Mononuclear cell (primary cell): ENCODE data around the gene MAK. TPM values are rescaled to one million over a fixed set of nuclear protein-coding genes. Genes with fewer than 3 reads are reported as not detected.
"Not testable (repeated sequence)": the region's sequence is repeated elsewhere in the genome, so short reads cannot be mapped to it uniquely, and the experiment has no call there.

ENCODE experiments used
- H3K27me3 ChIP-seq: 2 replicates; pipeline ENCODE4 v1.6.0; 2011; ENCODE audit warnings: low read length, control low read depth; ENCODE audit not compliant: insufficient read depth
- H3K4me1 ChIP-seq: 2 replicates; pipeline ENCODE4 v1.5.1; 2011; ENCODE audit warnings: mild to moderate bottlenecking, low read length, control low read depth; ENCODE audit not compliant: insufficient read depth
- H3K4me3 ChIP-seq: 2 replicates; pipeline ENCODE4 v1.5.1; 2011; ENCODE audit warnings: mild to moderate bottlenecking, low read length, moderate library complexity
- H3K9me3 ChIP-seq: 2 replicates; pipeline ENCODE4 v1.5.1; 2011; ENCODE audit warnings: low read depth, mild to moderate bottlenecking, control low read depth, low read length
- total RNA-seq: library from RNA; depleted of rRNA; stranded (reverse); fragments of >200 nt; gene quantifications from one replicate; pipeline ENCODE4 v1.2.3, GENCODE V29; 2012

MAK gene
- total RNA-seq: 0.42 TPM

GRCh38 chr6:10837995-10838793, at the start of gene MAK:
TSS of gene MAK (minus strand) at chr6:10838539. CDS start at chr6:10830648, 7,891 bp downstream.
- H3K4me3 ChIP-seq: peak within 1 kb of the TSS; percentile 47
- H3K9me3 ChIP-seq: no peaks in the 10 kb centered on the region
- peaks cover 51% of the 10 kb centered on the region for H3K27me3 ChIP-seq
- H3K4me1 ChIP-seq: peaks cover 19% of the 10 kb centered on the region

GRCh38 chr6:10886691-10887502, 48.6 kb upstream of the MAK start, which contains the start of gene SYCP2L:
TSS of gene SYCP2L (plus strand) at chr6:10887052. CDS start at chr6:10887127, 75 bp downstream.
- peak within 1 kb of the TSS; percentile 19 for H3K4me3 ChIP-seq
- H3K4me1 ChIP-seq: peaks cover 25% of the 10 kb centered on the region
- H3K9me3 ChIP-seq: no peaks in the 10 kb centered on the region
- H3K27me3 ChIP-seq: peaks cover 72% of the 10 kb centered on the region

GRCh38 chr6:10886365-10886690, 48.0 kb upstream of the MAK start:
- peaks cover 25% of the 10 kb centered on the region for H3K4me1 ChIP-seq
- peaks cover 77% of the 10 kb centered on the region for H3K27me3 ChIP-seq
- H3K4me3 ChIP-seq, H3K9me3 ChIP-seq: not testable (repeated sequence)

GRCh38 chr6:10884245-10884972, 46.1 kb upstream of the MAK start:
- no peaks in the 10 kb centered on the region for H3K9me3 ChIP-seq
- H3K4me1 ChIP-seq: peaks cover 19% of the 10 kb centered on the region
- H3K4me3 ChIP-seq: no peak overlapping the region
- H3K27me3 ChIP-seq: peaks cover 89% of the 10 kb centered on the region

- Histone ChIP-seq H3K4me1 (peaks cover 19% of the 10 kb centered on the region), H3K9me3 (no peaks in the 10 kb centered on the region), H3K27me3 (peaks cover 92% of the 10 kb centered on the region), H3K4me3 (no peak overlapping the region)
These were observed 45.2 kb upstream of the MAK start for GRCh38 chr6:10883312-10884244.

- Histone ChIP-seq H3K4me3 (no peak overlapping the region), H3K9me3 (no peaks in the 10 kb centered on the region), H3K27me3 (peaks cover 89% of the 10 kb centered on the region), H3K4me1 (peaks cover 18% of the 10 kb centered on the region)
These were observed 44.4 kb upstream of the MAK start for GRCh38 chr6:10882657-10883171.

- not testable (repeated sequence) for H3K4me3 ChIP-seq, H3K9me3 ChIP-seq
- peaks cover 14% of the 10 kb centered on the region for H3K4me1 ChIP-seq
- H3K27me3 ChIP-seq: peaks cover 85% of the 10 kb centered on the region
These were observed 43.9 kb upstream of the MAK start for GRCh38 chr6:10882253-10882630.

- H3K4me3 ChIP-seq: no peak overlapping the region
- no peaks in the 10 kb centered on the region for H3K9me3 ChIP-seq
These were observed 42.0 kb upstream of the MAK start for GRCh38 chr6:10880366-10880765.

GRCh38 chr6:10877871-10878270, 39.5 kb upstream of the MAK start:
- Histone ChIP-seq H3K9me3 (no peaks in the 10 kb centered on the region), H3K4me1 (no peaks in the 10 kb centered on the region), H3K27me3 (peaks cover 41% of the 10 kb centered on the region), H3K4me3 (no peak overlapping the region)

More at GRCh38 chr6:10880366-10880765, 42.0 kb upstream of the MAK start:
- peaks cover 6% of the 10 kb centered on the region for H3K4me1 ChIP-seq
- H3K27me3 ChIP-seq: peaks cover 66% of the 10 kb centered on the region

- Histone ChIP-seq H3K9me3 (no peaks in the 10 kb centered on the region), H3K27me3 (peaks cover 33% of the 10 kb centered on the region), H3K4me3 (no peak overlapping the region), H3K4me1 (no peaks in the 10 kb centered on the region)
These were observed 38.7 kb upstream of the MAK start for GRCh38 chr6:10877012-10877411.

- Histone ChIP-seq H3K4me1 (no peaks in the 10 kb centered on the region), H3K4me3 (no peak overlapping the region), H3K27me3 (peaks cover 13% of the 10 kb centered on the region), H3K9me3 (no peaks in the 10 kb centered on the region)
These were observed 36.7 kb upstream of the MAK start for GRCh38 chr6:10875026-10875425.

GRCh38 chr6:10874207-10874606, 35.9 kb upstream of the MAK start:
- Histone ChIP-seq H3K4me3 (no peak overlapping the region), H3K27me3 (peaks cover 5% of the 10 kb centered on the region), H3K4me1 (no peaks in the 10 kb centered on the region), H3K9me3 (no peaks in the 10 kb centered on the region)

- Histone ChIP-seq H3K9me3 (no peaks in the 10 kb centered on the region), H3K4me3 (no peak overlapping the region), H3K27me3 (peaks cover 3% of the 10 kb centered on the region), H3K4me1 (no peaks in the 10 kb centered on the region)
These were observed 35.0 kb upstream of the MAK start for GRCh38 chr6:10873374-10873773.

- Histone ChIP-seq H3K27me3 (no peaks in the 10 kb centered on the region), H3K4me3 (no peak overlapping the region)
These were observed 29.6 kb upstream of the MAK start for GRCh38 chr6:10867952-10868351.

More at GRCh38 chr6:10867952-10868351, 29.6 kb upstream of the MAK start:
- H3K4me1 ChIP-seq: no peaks in the 10 kb centered on the region
- H3K9me3 ChIP-seq: no peaks in the 10 kb centered on the region
